Measurements from ENCODE around the gene ZMYND8. TPM values are rescaled to one million over a fixed set of nuclear protein-coding genes. Genes with fewer than 3 reads are reported as not detected.

Gene ZMYND8
- total and polyA plus RNA-seq, 2 donors (not counting 3 experiments of a cell fraction or from before 2014, with no cell fraction given): 30.6 to 75.2 TPM

- H3K9me1 ChIP-seq (replicated peaks; ENCODE audit: control insufficient read depth, extremely low read depth, insufficient read depth, low read length): no peaks in the 10 kb centered on the region
- H3K4me1 ChIP-seq (ENCODE audit: control insufficient read depth, extremely low read depth, insufficient read depth, low read length): peaks cover 37% of the 10 kb centered on the region
- dilution Hi-C loops (cut with MboI; ENCODE audit: extremely low pct_ligation_motif_present, low sequenced_read_pairs) (no loop called here), intact Hi-C loops (cut with micrococcal nuclease) (loop anchor here (5.0 kb wide), 1 partner anchor 920 kb away; no protein-coding TSS in a partner anchor)
- FAIRE-seq: no peak
- no TSS peak for BruUV-seq (replicated peaks)
- no peak overlapping the region for H3K9ac ChIP-seq (replicated peaks; ENCODE audit: extremely low read depth, insufficient read depth, low read length)
- TF ChIP-seq EZH2 (IDR thresholded peaks at IDR 0.05; ENCODE audit: borderline replicate concordance, low read depth, low read length, severe bottlenecking) (no peak), JUN (IDR thresholded peaks at IDR 0.05; ENCODE audit: borderline replicate concordance, insufficient read depth, insufficient read length, low read depth) (no peak), CTCF (IDR thresholded peaks at IDR 0.05; ENCODE audit: extremely low read depth in 1 of 2, insufficient read depth in 1 of 2, low read depth in 1 of 2, low read length in 2 of 2) (no peak), MYC (IDR thresholded peaks at IDR 0.05; ENCODE audit: low read depth, low read length) (no peak), FOS (IDR thresholded peaks at IDR 0.05; ENCODE audit: borderline replicate concordance, insufficient read depth, low read length) (no peak), POLR2A (IDR thresholded peaks at IDR 0.05; ENCODE audit: low read depth, low read length) (no peak), GATA2 (IDR thresholded peaks at IDR 0.05; ENCODE audit: insufficient read depth, insufficient read length, low read depth, low read length) (no peak), MAX (IDR thresholded peaks at IDR 0.05; ENCODE audit: insufficient read depth, insufficient read length) (no peak), POLR2AphosphoS5 (IDR thresholded peaks at IDR 0.05; ENCODE audit: insufficient read depth, low read depth, low read length) (no peak)
- ChIA-PET CTCF (interaction anchor here (0.7 to 16.6 kb wide), 3 partner anchors 20 to 88 kb away, joined by 3 to 406 read pairs (median 153); no protein-coding TSS in a partner anchor), POLR2A (no interaction called here)
- no peaks in the 10 kb centered on the region for H4K20me1 ChIP-seq (replicated peaks; ENCODE audit: control insufficient read depth, extremely low read depth, insufficient read depth, low read length)
- no peaks in the 10 kb centered on the region for H3K9me3 ChIP-seq (replicated peaks; ENCODE audit: control insufficient read depth, insufficient read depth, low read length)
- no peak overlapping the region for H3K4me2 ChIP-seq (ENCODE audit: insufficient read depth, low read length)
- H2AFZ ChIP-seq (ENCODE audit: low read depth, low read length): peak overlapping the region; percentile 28
- H3K27ac ChIP-seq (ENCODE audit: insufficient read depth, low read depth, low read length): no peak overlapping the region
- H3K79me2 ChIP-seq (ENCODE audit: control insufficient read depth, insufficient read depth, low read length): no peaks in the 10 kb centered on the region
- H3K4me3 ChIP-seq (replicated peaks in 1 of 3; ENCODE audit: insufficient read depth in 1 of 3, low read depth in 1 of 3, low read length in 3 of 3): no peak overlapping the region
- no peaks in the 10 kb centered on the region for H3K36me3 ChIP-seq (ENCODE audit: control insufficient read depth in 2 of 2, extremely low read depth in 1 of 2, insufficient read depth in 2 of 2, low read length in 2 of 2)
- no peaks in the 10 kb centered on the region for H3K27me3 ChIP-seq (ENCODE audit: control insufficient read depth in 2 of 2, insufficient read depth in 2 of 2, low read length in 2 of 2)
- no peak for DNase-seq (ENCODE audit: low read depth, low spot score)
Measured at GRCh38 chr20:47362361-47363219, 6.1 kb upstream of the ZMYND8 start.

Data from endothelial cell of umbilical vein (primary cell).